ENCODE measurements around the gene BCAR3.
A peak's percentile ranks its signal among the peaks of the same experiment; 100 is the strongest.
"Not testable (repeated sequence)": the region's sequence is repeated elsewhere in the genome, so short reads cannot be mapped to it uniquely, and the experiment has no call there.

BCAR3 gene

GRCh38 chr1:93687542-93687941 is 5.9 kb upstream of the BCAR3 start:
- no peak for DNase-seq

- no peak for DNase-seq
These were observed 5.0 kb upstream of the BCAR3 start for GRCh38 chr1:93686504-93687250.

GRCh38 chr1:93685918-93686317 is 4.3 kb upstream of the BCAR3 start:
- no peak for DNase-seq

GRCh38 chr1:93683234-93683633 is 1.6 kb upstream of the BCAR3 start:
- no peak for DNase-seq

GRCh38 chr1:93681989-93682412 is 364 bp upstream of the BCAR3 start:
- no peak for DNase-seq

- DNase-seq = peak; percentile 89
These were observed 1.1 kb downstream of the BCAR3 start for GRCh38 chr1:93680420-93681100.

GRCh38 chr1:93680076-93680419 is 1.6 kb downstream of the BCAR3 start:
- peak; percentile 60 for DNase-seq

GRCh38 chr1:93679546-93679945 is 2.1 kb downstream of the BCAR3 start:
- no peak for DNase-seq

GRCh38 chr1:93678946-93679480 is 2.6 kb downstream of the BCAR3 start:
- DNase-seq = no peak

GRCh38 chr1:93678491-93678890 is 3.1 kb downstream of the BCAR3 start:
- DNase-seq = no peak

GRCh38 chr1:93677729-93678128 is 3.9 kb downstream of the BCAR3 start:
- no peak for DNase-seq

- no peak for DNase-seq
These were observed 5.2 kb downstream of the BCAR3 start for GRCh38 chr1:93676427-93676826.

- DNase-seq = peak; percentile 29
These were observed 5.7 kb downstream of the BCAR3 start for GRCh38 chr1:93675931-93676330.

GRCh38 chr1:93675271-93675670 is 6.4 kb downstream of the BCAR3 start:
- DNase-seq = no peak

- not testable (repeated sequence) for DNase-seq
These were observed 7.6 kb downstream of the BCAR3 start for GRCh38 chr1:93674071-93674470.

- no peak for DNase-seq
These were observed 8.3 kb downstream of the BCAR3 start for GRCh38 chr1:93673163-93673829.

GRCh38 chr1:93672477-93673162 is 9.0 kb downstream of the BCAR3 start:
- no peak for DNase-seq

- DNase-seq = peak; percentile 76
These were observed 9.6 kb downstream of the BCAR3 start for GRCh38 chr1:93672069-93672468.

- DNase-seq = no peak
These were observed 10.5 kb downstream of the BCAR3 start for GRCh38 chr1:93671099-93671621.

GRCh38 chr1:93670141-93670540 is 11.5 kb downstream of the BCAR3 start:
- peak; percentile 81 for DNase-seq

GRCh38 chr1:93669369-93669768 is 12.3 kb downstream of the BCAR3 start:
- peak; percentile 31 for DNase-seq

- no peak for DNase-seq
These were observed 12.7 kb downstream of the BCAR3 start for GRCh38 chr1:93668951-93669350.

GRCh38 chr1:93668121-93668520 is 13.5 kb downstream of the BCAR3 start:
- peak; percentile 66 for DNase-seq
